ENCODE data around the gene CACUL1.

The CACUL1 gene

DNA sequence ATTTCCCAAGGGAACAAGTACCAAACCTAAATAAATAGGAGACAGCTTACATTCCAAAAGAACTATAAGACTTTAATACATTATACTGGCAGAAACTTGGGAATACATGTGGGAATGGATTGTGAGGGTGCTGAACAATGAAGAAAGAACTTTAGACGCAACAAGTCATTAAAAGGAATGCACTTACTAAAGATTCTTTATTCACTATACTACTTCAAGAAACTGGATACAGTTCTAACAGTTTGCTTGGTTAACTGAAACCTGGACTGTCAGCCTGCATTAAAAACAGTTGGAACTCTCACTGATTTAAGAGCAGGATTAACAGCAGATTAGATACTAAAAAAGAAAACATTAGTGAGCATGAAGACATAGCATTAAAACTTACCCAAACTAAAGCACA is 12.0 kb downstream of the CACUL1 start:
- H3K4me3 ChIP-seq (ENCODE audit: low read depth, low read length) = no peak overlapping the region
- no peak for TF ChIP-seq CTCF (IDR thresholded peaks at IDR 0.05; ENCODE audit: low read depth, low read length)

GRCh38 chr10:118742032-118742431 is 12.7 kb downstream of the CACUL1 start:
- TF ChIP-seq CTCF (IDR thresholded peaks at IDR 0.05; ENCODE audit: low read depth, low read length) = no peak

GRCh38 chr10:118738406-118738805 is 16.4 kb downstream of the CACUL1 start:
- TF ChIP-seq CTCF (IDR thresholded peaks at IDR 0.05; ENCODE audit: low read depth, low read length) = no peak
- no peak overlapping the region for H3K4me3 ChIP-seq (ENCODE audit: low read depth, low read length)

More at GRCh38 chr10:118742032-118742431, 12.7 kb downstream of the CACUL1 start:
- no peak overlapping the region for H3K4me3 ChIP-seq (ENCODE audit: low read depth, low read length)

- H3K4me3 ChIP-seq (ENCODE audit: low read depth, low read length) = no peak overlapping the region
- TF ChIP-seq CTCF (IDR thresholded peaks at IDR 0.05; ENCODE audit: low read depth, low read length) = no peak
Measured at GRCh38 chr10:118737603-118738302, 17.0 kb downstream of the CACUL1 start.

DNA sequence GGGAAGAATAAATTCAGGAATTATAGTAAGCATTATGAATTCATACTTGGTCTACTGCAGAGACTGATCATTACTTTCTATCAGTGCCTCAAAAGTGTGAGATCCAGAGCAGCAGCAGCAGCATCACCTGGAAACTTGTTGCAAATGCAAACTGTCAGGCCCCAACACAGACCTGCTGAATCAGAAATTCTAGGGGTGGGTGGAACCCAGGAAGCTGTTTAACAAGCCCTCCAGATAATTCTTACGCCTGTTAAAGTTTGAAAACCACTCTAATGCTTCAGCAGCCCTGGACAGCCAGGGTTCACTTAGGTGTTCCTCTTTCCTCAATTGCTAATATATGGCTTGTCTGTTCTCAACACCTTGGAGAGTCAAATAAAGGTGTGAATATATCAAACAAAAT is 19.5 kb downstream of the CACUL1 start:
- no peak overlapping the region for H3K4me3 ChIP-seq (ENCODE audit: low read depth, low read length)
- TF ChIP-seq CTCF (IDR thresholded peaks at IDR 0.05; ENCODE audit: low read depth, low read length) = no peak

GRCh38 chr10:118734475-118734874 is 20.3 kb downstream of the CACUL1 start:
- no peak overlapping the region for H3K4me3 ChIP-seq (ENCODE audit: low read depth, low read length)
- TF ChIP-seq CTCF (IDR thresholded peaks at IDR 0.05; ENCODE audit: low read depth, low read length) = peak; percentile 21; the same call in 1 of the 2 replicates

DNA sequence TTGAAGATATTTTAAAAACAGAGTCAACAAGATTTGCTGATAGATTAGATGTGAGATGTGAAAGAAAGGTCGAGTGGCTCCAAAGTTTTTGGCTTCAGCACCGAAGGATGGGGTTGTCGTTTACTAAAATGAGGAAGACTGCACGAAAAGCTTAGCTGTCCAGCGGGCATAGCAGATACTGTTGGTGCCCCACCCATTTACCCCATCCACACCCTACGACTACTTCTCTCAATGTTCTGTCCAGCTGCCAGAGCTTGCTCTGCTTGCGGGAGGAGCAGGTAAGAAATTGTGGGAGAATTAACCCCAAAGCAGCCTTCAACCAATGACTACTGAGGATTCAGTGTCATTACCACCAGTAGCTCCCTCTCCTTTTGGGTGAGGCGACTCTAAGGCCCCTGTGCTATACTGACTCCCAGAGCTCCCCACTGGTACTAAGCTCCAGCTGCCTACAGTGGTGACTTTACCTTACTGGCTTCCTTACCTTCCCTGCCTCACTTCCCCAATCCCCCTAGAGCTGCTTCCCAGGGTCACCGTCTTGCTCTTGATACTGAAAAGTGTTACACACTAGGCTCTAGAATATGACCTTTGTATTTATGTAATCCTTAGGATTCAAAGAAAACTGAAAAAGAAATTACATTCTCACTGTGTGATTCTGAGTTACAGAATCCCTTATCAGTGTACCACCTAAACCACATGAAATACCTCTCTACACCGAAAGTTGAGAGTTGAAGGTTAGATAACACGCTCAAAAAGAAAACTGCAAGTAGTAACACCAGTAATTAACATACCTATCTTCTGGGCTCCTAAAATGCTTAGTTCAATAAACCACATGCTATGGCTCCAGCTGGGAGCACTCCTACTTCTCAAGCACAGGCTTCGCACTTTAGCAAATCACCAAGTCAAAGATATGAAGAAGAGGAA is 22.3 kb downstream of the CACUL1 start:
- no peak for TF ChIP-seq CTCF (IDR thresholded peaks at IDR 0.05; ENCODE audit: low read depth, low read length)

More for the DNA sequence above, 22.3 kb downstream of the CACUL1 start:
- no peak overlapping the region for H3K4me3 ChIP-seq (ENCODE audit: low read depth, low read length)
